ENCODE results near the gene ZNF217.
"Not testable (repeated sequence)": the region's sequence is repeated elsewhere in the genome, so short reads cannot be mapped to it uniquely, and the experiment has no call there.

Gene ZNF217

DNA sequence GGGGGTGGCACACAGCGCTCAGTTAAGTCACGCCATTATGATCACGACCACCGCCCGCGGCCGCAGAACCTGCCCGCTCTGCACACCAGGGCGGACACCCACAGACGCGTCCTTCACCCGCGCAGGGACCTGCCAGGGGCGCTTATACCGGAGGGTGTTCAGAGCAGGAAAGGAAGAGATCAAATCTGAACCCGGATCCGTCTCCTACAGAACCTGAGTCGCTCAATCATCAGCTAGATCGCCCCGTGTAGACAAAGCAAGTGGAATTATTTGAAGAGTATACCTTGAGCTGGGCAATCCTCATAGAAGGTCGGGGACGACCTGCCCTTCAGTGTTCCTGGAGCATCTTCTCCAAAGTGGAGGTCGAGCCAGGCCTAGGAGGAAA lies 14.4 kb upstream of the ZNF217 start:
- DNase-seq (ENCODE audit: low read depth), result no peak
- no peak for TF ChIP-seq CTCF (IDR thresholded peaks at IDR 0.05; ENCODE audit: control insufficient read depth, extremely low read depth, insufficient read depth)
- no peak overlapping the region for H3K4me3 ChIP-seq (ENCODE audit: low read depth, low read length)

DNA sequence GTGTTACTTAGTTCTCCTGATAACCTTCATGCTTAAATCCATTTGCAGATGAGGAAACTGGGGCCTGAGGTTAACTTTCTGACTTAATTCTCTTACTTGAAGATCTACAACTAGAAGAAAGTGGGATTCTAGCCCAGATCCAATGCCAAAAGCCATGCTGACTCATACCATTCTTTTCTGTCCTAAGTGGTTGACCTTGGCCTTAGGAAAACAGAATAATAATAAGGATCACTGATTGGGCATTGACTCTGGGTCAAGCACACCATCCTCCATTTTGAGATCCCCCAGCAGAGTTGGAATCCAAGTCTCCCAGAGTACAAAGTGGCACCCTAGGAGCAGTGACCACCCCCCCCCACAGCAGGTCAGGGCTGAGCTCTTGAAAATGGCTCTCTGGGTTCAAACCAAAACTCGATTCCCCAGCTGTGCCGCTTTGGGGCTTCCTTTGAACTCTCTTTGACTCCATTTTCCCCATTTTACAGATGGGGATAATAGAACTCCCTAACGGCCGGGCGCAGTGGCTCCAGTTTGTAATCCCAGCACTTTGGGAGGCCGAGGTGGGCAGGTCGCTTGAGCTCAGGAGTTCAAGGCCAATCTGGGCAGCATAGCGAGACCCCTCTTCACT lies 12.8 kb upstream of the ZNF217 start:
- H3K4me3 ChIP-seq (ENCODE audit: low read depth, low read length), result no peak overlapping the region
- DNase-seq (ENCODE audit: low read depth), result no peak
- no peak for TF ChIP-seq CTCF (IDR thresholded peaks at IDR 0.05; ENCODE audit: control insufficient read depth, extremely low read depth, insufficient read depth)

GRCh38 chr20:53605401-53605800 lies 11.8 kb upstream of the ZNF217 start:
- not testable (repeated sequence) for DNase-seq (ENCODE audit: low read depth); H3K4me3 ChIP-seq (ENCODE audit: low read depth, low read length)

GRCh38 chr20:53604846-53605245 lies 11.2 kb upstream of the ZNF217 start:
- H3K4me3 ChIP-seq (ENCODE audit: low read depth, low read length), result not testable (repeated sequence)

GRCh38 chr20:53602661-53603060 lies 9.0 kb upstream of the ZNF217 start:
- TF ChIP-seq CTCF (IDR thresholded peaks at IDR 0.05; ENCODE audit: control insufficient read depth, extremely low read depth, insufficient read depth), result no peak
- no peak overlapping the region for H3K4me3 ChIP-seq (ENCODE audit: low read depth, low read length)
- DNase-seq (ENCODE audit: low read depth), result no peak

More at GRCh38 chr20:53604846-53605245, 11.2 kb upstream of the ZNF217 start:
- not testable (repeated sequence) for DNase-seq (ENCODE audit: low read depth)

DNA sequence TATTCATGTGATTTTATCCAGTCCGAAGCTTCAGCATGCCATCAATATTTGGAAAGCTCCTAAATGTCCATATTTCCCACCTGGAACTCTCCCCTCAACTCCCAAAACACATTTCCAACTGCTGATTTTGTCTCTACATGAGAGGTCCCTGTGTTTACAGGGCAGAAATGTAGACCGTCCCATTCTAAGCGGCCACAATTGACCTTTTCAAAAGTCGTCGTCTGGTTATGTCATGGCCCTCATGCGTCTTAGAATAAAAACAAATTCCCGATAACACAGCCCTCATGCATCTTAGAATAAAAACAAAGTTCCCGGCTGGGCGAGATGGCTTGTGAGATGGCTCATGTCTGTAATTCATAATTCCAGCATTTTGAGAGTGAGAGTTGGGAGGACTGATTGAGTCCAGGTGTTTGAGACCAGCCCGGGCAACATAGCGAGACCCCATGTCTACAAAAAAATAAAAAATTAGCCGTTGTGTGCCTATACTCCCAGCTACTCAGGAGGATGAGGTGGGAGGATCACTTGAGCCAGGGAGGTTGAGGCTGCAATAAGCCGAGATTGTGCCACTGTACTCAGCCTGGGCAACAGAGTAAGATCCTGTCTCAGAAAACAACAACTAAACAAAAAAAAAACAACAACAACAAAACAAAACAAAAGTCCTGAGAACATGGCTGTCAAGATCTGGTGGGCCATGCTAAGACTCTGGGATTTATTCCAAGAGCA lies 6.4 kb upstream of the ZNF217 start:
- DNase-seq (ENCODE audit: low read depth), result no peak
- no peak overlapping the region for H3K4me3 ChIP-seq (ENCODE audit: low read depth, low read length)
- no peak for TF ChIP-seq CTCF (IDR thresholded peaks at IDR 0.05; ENCODE audit: control insufficient read depth, extremely low read depth, insufficient read depth)

DNA sequence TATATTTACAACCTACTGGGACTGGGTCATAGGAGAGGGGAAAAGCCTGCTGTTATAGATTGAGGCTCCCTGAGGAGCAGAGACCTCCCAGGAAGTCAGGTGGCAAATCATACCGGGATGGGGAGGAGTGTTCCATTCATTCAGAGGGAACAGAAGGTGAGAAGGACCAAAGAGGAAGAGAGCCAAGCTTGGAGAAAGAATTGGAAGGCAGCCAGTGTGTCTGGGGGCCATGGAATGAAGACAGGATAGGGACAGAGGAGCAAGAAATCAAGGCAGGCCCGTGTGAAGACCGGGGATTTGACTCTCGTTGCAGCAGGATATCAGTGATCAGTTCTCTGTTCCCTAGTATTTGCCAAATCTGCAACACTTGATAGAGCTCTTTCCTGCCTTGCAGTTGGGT lies 5.7 kb upstream of the ZNF217 start:
- DNase-seq (ENCODE audit: low read depth), result no peak
- H3K4me3 ChIP-seq (ENCODE audit: low read depth, low read length), result no peak overlapping the region
- TF ChIP-seq CTCF (IDR thresholded peaks at IDR 0.05; ENCODE audit: control insufficient read depth, extremely low read depth, insufficient read depth), result no peak

DNA sequence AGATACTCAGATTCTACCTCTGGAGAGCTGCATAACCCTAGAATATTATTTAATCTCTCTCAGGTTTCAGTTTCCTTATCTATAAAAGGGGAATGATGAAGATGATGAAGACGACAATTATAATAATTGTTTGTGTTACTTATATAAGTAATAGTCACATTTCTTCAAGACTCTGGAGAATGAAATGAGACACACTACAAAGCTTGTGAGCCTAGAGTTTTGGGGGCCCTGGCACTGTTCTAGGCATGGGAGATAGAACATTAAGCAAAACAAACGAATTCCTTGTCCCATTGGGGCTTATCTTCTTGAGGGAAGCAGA lies 5.4 kb upstream of the ZNF217 start:
- no peak for TF ChIP-seq CTCF (IDR thresholded peaks at IDR 0.05; ENCODE audit: control insufficient read depth, extremely low read depth, insufficient read depth)
- DNase-seq (ENCODE audit: low read depth), result no peak
- no peak overlapping the region for H3K4me3 ChIP-seq (ENCODE audit: low read depth, low read length)
